ENCODE measurements around the gene APLP2.

APLP2 gene

GRCh38 chr11:130109386-130109785 is 39.7 kb downstream of the APLP2 start:
- no peak for DNase-seq (ENCODE audit: low spot score)
- TF ChIP-seq, protein P1, sequence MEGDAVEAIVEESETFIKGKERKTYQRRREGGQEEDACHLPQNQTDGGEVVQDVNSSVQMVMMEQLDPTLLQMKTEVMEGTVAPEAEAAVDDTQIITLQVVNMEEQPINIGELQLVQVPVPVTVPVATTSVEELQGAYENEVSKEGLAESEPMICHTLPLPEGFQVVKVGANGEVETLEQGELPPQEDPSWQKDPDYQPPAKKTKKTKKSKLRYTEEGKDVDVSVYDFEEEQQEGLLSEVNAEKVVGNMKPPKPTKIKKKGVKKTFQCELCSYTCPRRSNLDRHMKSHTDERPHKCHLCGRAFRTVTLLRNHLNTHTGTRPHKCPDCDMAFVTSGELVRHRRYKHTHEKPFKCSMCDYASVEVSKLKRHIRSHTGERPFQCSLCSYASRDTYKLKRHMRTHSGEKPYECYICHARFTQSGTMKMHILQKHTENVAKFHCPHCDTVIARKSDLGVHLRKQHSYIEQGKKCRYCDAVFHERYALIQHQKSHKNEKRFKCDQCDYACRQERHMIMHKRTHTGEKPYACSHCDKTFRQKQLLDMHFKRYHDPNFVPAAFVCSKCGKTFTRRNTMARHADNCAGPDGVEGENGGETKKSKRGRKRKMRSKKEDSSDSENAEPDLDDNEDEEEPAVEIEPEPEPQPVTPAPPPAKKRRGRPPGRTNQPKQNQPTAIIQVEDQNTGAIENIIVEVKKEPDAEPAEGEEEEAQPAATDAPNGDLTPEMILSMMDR (IDR thresholded peaks at IDR 0.05; ENCODE audit: borderline replicate concordance, control extremely low read depth, extremely low read depth, insufficient read depth, missing control alignments), result no peak
- in situ Hi-C loops (cut with MboI; ENCODE audit: low sequenced_read_pairs, unreplicated experiment), result no loop called here

GRCh38 chr11:130110339-130111108 is 40.8 kb downstream of the APLP2 start:
- in situ Hi-C loops (cut with MboI; ENCODE audit: low sequenced_read_pairs, unreplicated experiment), result no loop called here
- TF ChIP-seq, protein P1 (IDR thresholded peaks at IDR 0.05; ENCODE audit: borderline replicate concordance, control extremely low read depth, extremely low read depth, insufficient read depth, missing control alignments), result no peak
- DNase-seq (ENCODE audit: low spot score), result no peak

GRCh38 chr11:130112071-130112830 is 42.6 kb downstream of the APLP2 start:
- in situ Hi-C loops (cut with MboI; ENCODE audit: low sequenced_read_pairs, unreplicated experiment), result no loop called here
- TF ChIP-seq, protein P1 (IDR thresholded peaks at IDR 0.05; ENCODE audit: borderline replicate concordance, control extremely low read depth, extremely low read depth, insufficient read depth, missing control alignments), result no peak
- no peak for DNase-seq (ENCODE audit: low spot score)

- no peak for DNase-seq (ENCODE audit: low spot score)
- in situ Hi-C loops (cut with MboI; ENCODE audit: low sequenced_read_pairs, unreplicated experiment), result no loop called here
- TF ChIP-seq, protein P1 (IDR thresholded peaks at IDR 0.05; ENCODE audit: borderline replicate concordance, control extremely low read depth, extremely low read depth, insufficient read depth, missing control alignments), result no peak
Measured at GRCh38 chr11:130114281-130114680, 44.6 kb downstream of the APLP2 start.

GRCh38 chr11:130114726-130115125 is 45.0 kb downstream of the APLP2 start:
- no peak for DNase-seq (ENCODE audit: low spot score)
- in situ Hi-C loops (cut with MboI; ENCODE audit: low sequenced_read_pairs, unreplicated experiment), result no loop called here
- TF ChIP-seq, protein P1 (IDR thresholded peaks at IDR 0.05; ENCODE audit: borderline replicate concordance, control extremely low read depth, extremely low read depth, insufficient read depth, missing control alignments), result no peak

DNA sequence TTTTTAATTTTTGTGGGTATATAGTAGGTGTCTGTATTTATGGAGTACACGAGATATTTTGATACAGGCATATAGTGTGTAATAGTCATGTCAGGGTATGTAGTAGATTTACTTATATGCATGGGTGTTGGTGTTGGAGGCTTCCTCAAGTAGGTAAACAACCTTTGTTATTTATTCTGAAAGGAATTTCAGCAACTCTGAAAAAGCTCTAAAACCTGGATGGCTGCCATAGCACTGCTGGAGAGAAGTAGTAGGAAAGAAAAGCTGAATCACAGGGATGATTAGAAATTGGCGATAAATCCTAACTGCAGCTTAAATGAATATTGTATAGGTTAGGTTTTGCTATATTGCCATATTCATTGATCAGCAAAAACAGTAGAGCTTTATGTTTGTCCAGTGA is 45.5 kb downstream of the APLP2 start:
- TF ChIP-seq, protein P1 (IDR thresholded peaks at IDR 0.05; ENCODE audit: borderline replicate concordance, control extremely low read depth, extremely low read depth, insufficient read depth, missing control alignments), result no peak
- DNase-seq (ENCODE audit: low spot score), result no peak
- in situ Hi-C loops (cut with MboI; ENCODE audit: low sequenced_read_pairs, unreplicated experiment), result no loop called here

Measured in GM13976 (cell line).